C4-2B (cell line): ENCODE results near the gene PLCXD1.
"Not testable (repeated sequence)": the region's sequence is repeated elsewhere in the genome, so short reads cannot be mapped to it uniquely, and the experiment has no call there.

Experiments used
- CTCF ChIP-seq: fragments of 450-650 bp; conservative IDR thresholded peaks from 2 replicates; pipeline ENCODE4 v1.5.1; 2017; ENCODE audit warnings: mild to moderate bottlenecking
- ZFX ChIP-seq: fragments of 450-650 bp; IDR thresholded peaks from 2 replicates; pipeline ENCODE4 v1.6.1; 2017

GRCh38 chrX:232278-232655, 48.9 kb upstream of the PLCXD1 start:
- TF ChIP-seq CTCF, ZFX: not testable (repeated sequence)
